ENCODE results near the gene SMIM29.

The SMIM29 gene

DNA sequence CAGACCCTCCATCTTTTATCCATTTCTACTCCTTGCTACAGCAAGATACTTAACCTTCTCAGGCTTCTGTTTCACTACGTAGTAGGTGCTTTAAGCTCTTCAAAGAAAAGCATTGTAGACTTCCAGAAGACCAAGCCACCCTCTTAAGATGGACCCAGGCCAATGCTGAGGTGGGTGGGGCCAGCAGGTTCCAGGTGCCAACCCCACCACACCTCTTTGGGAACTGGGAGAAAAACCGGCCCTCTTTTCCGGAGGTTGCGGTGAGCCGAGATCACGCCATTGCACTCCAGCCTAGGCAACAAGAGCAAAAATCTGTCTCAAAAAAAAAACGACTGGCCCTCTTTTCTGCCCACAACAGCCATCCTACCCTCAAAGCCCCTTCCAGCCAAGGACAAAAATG lies 22.7 kb downstream of the SMIM29 start:
- no peak for DNase-seq (ENCODE audit: low read depth)

- no peak for DNase-seq (ENCODE audit: low read depth)
Measured at GRCh38 chr6:34225551-34225950, 23.3 kb downstream of the SMIM29 start.

DNA sequence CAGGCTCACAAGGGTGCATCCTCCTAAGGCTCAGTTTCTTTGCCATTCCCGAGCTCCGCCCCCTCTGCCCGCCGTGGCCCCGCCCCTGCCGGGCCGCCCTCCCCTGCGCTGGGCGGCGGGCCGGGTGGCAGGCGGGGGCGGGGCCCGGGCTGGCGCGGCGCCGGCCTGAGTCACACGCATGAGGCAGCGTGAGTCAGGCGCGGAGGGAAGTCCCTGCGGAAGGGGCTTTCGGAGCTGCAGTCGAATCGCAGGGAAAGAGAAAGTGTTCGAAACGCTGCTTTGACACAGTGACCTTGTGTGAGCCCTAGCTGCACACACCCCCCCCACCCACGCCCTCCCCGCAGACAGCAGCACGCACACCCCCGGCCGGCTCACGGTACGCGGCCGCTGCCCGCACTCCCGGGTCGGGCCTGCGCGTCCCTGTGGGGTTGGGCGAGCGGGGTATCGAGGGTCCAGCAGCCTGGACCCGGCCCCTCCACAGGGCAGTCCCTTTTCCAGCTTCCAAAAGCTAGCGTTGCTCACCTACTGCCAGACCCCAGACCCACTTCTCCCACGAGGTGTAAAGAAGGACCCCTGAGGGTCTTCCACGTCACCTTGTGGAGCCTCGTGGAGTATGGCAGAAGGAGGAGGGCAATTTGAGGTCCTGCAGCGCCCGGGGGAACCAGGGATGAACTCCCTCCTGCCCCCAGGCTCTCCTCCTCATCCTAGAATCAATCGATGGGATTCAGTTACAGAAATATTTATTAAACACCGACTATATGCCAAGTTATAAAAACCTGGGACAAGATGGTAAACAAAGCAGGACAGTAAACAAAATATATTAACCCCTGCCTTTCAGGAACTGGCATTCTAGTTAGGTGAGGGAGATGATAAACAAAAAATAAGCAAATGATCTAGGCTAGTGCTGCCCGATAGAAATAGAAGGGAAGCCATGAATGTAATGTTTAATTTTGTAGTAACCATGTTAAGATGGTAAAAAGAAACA lies 24.6 kb downstream of the SMIM29 start:
- peak; percentile 62 for DNase-seq (ENCODE audit: low read depth)

DNA sequence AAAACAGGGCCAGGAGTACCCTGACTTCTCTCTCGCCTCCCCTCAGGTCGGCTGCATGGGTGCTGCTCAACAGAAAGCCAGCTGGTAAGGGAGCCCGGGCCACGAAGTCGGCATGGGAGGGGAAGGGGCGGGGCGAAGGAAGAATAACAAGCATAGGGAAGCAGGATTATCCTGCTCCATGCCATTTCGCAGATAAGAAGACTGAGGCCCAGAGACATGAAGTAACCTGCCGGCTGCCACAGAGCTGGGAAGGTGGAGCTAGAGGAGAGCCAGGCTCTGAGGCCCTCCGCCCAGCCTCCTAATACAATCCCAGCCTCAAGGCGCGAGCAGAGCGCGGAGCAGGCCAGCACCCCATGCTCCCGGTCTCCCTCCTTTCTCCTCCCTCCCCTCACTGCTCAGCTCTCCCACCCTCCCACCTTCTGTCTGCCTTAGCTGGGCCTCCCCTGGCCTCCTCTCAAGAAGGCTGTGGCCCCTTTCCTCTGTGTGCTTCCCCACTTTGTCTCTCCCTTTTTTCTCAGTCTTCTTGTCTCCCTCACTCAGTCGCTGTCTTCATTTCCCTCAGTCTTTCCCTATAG lies 25.3 kb downstream of the SMIM29 start:
- DNase-seq (ENCODE audit: low read depth) = no peak

- DNase-seq (ENCODE audit: low read depth) = no peak
Measured at GRCh38 chr6:34218691-34219090, 30.1 kb downstream of the SMIM29 start.

DNA sequence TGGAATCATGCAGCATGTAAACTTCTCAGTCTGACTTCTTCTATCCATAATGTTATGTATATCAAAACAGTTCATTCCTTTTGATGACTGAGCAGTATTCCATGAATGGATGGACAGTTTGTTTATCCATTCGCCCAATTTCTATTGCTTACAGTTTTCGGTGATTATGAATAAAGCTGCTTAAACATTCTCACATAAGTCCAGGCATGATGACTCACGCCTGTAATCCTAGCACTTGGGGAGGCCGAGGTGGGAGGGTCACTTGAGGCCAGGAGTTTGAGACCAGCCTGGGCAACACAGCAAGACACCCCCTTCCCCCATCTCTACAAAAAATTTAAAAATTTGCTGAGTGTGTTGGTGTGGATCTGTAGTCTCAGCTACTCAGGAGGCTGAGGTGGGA lies 35.0 kb downstream of the SMIM29 start:
- no peak for DNase-seq (ENCODE audit: low read depth)

- no peak for DNase-seq (ENCODE audit: low read depth)
Measured at GRCh38 chr6:34207695-34208443, 40.9 kb downstream of the SMIM29 start.

DNA sequence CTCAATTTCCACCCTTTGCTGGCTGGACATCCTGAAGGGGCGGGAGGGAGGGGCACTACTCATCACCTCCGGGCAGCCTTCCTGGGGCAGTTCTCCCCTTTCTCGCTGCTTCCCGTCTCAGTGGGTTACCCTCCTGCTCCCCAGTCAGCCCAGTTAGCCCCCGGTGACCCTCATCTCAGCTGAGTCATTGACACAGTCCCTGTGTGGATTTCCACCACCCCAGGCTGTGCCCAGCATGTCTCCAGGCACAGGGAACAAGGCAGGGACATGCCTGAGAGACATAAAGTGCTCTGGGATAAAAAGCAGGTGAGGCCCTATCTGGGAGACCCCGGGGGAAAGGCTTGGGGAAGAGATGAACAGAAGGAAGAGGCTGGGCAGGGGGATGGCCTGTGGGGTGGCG lies 42.1 kb downstream of the SMIM29 start:
- DNase-seq (ENCODE audit: low read depth) = no peak

GRCh38 chr6:34205916-34206315 lies 42.9 kb downstream of the SMIM29 start:
- no peak for DNase-seq (ENCODE audit: low read depth)

- no peak for DNase-seq (ENCODE audit: low read depth)
Measured at GRCh38 chr6:34205466-34205865, 43.3 kb downstream of the SMIM29 start.

DNA sequence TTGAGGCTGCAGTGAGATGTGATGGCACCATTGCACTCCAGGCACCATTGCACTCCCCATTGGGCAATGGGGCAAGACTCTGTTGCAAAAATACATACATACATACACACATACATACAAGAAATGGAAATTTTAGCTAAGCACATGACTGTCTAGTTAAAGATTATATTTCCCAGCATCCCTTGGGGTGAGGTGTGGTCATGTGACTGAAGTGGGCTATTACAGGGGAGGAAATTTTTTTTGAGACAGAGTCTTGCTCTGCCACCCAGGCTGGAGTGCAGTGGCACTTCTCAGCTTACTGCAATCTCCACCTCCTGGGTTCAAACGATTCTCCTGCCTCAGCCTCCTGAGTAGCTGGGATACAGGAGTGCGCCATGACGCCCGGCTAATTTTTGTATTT lies 44.1 kb downstream of the SMIM29 start:
- no peak for DNase-seq (ENCODE audit: low read depth)

DNA sequence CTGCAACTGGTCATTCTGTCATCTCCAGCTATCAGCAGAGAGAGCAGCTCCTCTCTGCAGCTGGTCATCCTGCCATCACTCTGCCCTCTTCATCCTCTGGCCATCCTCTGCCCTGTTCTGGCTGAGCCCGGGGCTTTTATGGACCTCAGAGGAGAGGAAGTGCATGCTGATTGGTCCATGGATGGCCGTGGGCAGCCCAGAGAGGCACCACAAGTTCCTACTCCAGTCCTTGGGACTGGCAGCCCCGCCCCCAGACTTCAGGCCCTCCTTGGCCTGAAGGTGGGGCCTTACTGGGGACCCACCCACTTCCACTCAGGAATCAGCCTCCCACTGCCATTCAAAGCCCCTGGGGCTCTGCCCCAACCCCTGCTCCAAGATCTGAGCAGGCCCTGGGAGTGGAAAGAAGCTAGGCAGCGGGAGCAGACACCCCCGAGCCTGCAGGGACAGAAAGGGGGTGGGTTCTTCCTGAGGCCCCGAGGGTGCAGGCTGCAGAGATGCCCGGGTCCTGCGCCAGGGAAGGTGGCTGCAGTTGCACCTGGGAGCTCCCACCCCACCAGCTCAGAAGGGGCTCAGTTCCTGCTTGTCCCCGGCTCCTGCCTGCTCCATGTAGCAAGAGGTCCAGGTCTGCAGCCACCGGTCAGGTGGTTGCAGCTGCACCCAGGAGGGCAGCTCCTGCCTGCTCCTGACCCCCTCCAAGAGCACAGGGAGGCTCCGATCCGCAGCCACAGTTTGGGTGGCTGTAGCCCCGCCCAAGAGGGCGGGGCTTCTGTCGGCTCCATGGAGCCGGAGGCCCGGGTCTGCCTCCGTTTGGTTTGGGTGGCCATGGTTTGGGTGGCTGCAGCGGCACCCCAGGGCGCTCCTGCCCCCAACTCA lies 46.2 kb downstream of the SMIM29 start:
- no peak for DNase-seq (ENCODE audit: low read depth)

DNA sequence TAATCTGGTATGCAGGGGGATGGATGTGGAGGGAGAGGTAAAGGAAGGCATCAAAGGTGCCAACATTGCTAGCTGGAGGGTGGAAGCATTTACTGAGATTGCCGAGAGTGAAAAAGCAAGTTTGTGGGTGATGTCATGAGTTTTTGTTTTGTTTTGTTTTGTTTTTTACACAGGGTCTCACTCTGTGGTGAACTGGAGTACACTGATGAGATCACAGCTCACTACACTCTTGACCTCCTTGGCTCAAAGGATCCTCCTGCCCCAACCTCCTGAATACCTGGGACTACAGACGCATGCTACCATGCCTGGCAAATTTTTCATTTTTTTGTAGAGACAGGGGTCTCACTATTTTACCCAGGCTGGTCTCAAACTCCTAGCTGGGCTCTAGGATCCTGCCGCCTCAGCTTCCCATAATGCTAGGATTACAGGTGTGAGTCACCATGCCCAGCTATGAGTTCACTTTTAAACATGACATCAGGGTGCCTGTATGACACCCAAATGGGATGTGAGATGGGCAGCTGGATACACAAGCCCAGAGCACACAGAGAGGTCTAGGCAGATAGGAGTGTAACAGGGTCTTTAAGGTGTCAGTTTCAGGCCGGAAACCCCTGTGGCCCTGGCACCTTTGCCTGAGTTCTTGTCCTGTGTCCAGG lies 47.2 kb downstream of the SMIM29 start:
- no peak for DNase-seq (ENCODE audit: low read depth)

DNA sequence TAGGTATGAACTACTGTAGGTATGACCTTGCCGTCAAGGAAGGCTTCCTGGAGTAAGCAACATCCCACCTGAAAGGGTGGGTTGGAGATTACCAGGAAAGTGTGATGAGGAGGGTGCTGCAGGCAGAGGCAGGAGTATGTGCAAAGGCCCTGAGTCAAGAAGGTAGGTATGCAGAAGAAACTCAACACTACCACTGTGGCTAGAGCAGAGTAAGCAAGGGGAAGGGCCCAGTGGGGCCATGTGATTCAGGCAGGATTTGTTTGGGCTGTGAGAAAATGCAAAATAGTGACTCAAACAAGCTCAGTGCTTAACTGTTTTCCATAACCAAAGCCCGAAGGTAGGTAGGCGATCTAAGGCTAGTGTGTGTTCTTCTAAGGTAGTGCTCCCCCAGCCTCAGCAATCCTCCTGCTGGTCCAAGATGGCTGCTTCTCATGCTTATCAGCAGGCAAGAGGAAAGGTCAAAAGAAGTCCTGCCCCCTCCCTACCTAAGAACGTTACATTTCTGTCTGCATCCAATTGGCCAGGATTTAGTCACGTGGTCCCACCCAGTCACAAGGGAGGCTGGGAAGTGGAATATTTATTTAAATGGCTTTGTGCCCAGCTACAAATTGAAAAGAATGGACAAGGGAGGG lies 48.4 kb downstream of the SMIM29 start:
- DNase-seq (ENCODE audit: low read depth) = no peak

- DNase-seq (ENCODE audit: low read depth) = no peak
Measured at GRCh38 chr6:34196833-34197195, 52.0 kb downstream of the SMIM29 start.

All from non-pigmented ciliary epithelial cell (primary cell).